HG03103 (cell line): Measurements from ENCODE around the gene RBM33.

Source experiments
- ATAC-seq: cut with Tn5 transposase; IDR thresholded peaks from one replicate; pipeline ENCODE4 v1.9.1; 2021; ENCODE audit warnings: low read depth; ENCODE audit not compliant: unreplicated experiment

The RBM33 gene

DNA sequence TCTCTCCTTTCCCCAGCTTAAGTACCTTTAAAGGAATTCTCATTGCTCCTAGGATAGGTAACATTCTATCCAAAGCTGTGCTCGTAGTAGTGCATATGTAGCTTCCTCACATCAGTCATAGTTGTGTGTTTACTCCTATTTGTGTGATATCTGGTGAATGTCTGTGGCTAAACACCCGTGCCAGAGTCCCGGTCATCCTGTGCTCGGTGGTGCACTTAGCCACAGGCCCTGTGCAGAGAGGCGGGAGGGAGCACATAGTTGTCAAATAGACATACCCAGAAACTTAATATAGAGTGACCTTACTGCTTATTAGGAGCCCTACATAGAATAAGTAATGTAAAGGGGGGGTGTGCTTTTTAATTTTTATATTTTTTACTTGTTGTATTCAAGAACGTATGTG lies 76.6 kb downstream of the RBM33 start:
- no peak for ATAC-seq

DNA sequence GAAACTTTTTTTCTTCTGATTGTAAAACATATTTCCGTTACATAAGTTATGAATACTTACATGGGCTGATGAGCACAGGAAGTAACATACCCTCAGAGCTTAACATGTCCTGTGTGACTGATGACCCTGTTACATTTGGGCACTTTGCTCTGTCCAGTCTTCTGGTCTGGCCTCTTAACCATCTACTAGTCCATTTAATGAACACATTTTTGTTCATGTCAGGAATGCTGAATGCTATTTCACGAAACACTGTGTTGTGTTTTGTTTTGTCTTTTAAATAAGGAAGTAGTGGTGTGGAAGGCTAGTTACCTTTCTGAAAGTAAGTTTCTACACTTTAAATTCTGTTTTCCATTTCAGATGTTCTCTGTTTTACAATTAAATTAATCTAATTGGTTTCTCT lies 77.7 kb downstream of the RBM33 start:
- ATAC-seq, result peak; percentile 41

DNA sequence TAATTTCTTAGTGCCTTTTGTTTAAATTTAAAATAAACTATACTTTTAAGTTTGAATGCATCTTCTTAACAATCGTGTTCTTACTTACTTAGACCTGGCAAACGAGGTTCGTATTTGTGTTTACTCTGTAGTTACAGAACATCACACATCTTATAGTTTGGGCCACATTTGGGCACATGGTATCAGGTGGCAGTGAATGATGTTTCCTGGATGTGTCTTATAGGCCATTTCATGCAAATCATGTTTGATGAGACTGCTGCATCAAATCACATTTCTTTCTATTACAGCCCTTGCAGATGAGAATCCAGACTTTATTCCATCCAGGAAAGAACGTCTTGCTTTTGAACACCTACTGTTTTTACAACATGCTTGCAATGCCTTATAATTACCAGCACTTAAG lies 78.5 kb downstream of the RBM33 start:
- no peak for ATAC-seq

DNA sequence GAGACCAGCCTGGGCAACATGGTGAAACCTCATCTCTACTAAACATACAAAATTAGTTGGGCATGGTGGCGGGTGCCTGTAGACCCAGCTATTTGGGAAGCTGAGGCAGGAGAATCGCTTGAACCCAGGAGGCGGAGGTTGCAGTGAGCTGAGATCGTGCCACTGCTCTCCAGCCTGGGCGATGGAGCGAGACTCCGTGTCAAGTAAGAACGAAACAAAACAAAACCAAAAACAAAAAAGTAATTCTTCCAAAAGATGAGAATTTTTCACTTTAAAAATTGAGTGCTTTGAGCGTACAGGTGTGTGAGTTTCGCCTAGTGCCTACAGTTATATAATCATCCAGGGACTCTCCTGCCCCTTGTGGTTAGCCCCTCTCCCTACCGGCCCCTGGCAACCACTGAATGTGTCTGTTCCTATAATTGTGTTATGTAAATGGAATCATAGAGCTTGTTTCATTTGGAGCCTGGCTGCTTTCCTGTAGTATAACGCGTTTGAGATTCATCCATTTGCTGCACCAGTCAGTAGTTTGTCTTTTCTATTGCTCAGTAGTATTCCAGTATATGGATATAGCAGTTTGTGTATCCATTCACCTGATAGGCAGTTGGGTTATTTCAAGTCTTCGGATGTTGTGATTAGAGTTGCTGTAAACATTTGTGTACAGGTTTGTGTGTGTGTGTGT lies 80.0 kb downstream of the RBM33 start:
- ATAC-seq, result peak; percentile 36

DNA sequence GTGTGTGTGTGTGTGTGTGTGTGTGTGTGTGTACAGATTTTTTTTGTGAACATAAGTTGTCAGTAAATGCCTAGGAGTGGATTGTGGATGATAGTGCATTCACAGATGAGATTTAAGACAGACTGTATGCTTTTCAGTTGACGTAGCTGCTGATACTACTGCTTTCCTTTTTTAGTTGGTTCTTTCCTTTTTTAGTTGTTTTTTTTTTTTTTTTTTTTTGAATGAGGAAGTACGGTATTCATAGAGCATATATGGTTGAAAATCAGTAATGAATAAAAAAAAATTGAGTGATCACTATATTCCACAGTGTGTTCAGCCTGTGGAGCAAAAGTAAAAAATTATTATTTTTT lies 80.5 kb downstream of the RBM33 start:
- no peak for ATAC-seq

DNA sequence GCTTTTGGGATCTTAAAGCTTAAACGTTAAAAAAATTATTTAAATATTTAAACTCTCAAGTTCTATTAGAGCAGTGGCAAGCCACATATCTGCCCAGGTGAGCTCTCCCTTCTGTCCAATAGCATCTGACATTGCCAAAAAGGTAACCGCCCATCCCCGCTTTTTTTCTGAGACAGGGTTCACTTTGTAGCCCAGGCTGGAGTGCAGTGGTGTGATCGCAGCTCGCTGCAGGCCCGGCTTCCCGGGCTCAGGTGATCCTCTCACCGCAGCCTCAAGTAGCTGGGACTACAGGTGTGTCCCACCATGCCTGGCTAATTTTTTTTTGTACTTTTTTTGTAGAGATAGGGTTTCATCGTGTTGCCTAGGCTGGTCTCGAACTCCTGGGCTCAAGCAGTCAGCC lies 83.2 kb downstream of the RBM33 start:
- ATAC-seq, result no peak

DNA sequence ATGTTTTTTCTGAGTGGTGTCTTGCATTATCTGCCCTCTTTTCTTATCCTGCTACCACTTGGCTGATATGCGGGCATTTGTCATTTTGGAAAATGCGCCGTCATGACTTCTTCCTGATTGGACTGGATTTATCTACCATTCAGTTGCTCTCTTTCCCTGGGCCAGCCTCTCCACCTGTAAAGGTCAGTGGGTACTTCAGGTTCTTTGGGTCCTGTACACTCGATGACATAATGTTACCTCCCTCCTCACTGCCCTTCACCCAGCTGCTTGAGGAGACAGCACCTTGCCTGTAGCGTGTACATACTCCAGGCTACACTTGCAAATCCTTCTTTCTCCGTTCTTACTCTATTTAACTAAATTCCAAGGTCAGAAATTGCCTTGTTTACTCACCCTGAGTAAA lies 83.7 kb downstream of the RBM33 start:
- ATAC-seq, result no peak

DNA sequence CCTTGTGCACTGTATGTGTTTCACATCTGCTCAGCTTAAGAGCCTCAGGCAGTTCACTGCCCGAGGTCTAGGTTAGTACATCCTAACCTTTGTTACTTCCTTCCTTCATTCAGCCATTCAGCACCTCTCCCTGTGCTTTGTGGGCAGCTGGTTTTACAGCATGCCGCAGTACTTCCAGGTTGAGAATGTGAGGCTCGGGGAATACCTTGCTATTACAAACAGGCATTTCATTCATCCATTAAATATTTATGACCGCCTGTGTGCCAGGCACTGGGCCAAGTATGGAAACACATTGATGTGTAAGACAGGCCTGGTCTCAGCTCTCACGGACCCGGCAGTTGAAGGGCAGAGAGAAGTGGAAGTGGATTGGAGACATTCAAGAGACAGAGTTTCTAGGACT lies 85.4 kb downstream of the RBM33 start:
- ATAC-seq, result no peak

DNA sequence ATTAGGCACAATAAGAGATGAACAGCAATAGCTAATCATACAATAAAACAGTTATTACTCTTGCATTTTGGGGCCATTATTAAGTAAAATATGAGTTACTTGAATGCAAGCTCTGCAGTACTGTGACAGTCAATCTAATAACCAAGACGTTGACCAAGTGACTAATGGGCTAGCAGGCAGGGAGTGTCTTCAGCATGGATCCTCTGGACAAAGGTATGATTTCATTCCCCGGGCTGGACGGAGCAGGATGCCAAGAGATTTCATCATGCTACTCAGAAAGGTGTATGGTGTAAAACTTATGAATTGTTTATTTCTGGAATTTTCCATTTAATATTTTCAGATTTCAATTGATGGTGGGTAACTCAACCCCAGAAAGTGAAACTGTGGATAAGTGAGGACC lies 86.9 kb downstream of the RBM33 start:
- ATAC-seq, result no peak

DNA sequence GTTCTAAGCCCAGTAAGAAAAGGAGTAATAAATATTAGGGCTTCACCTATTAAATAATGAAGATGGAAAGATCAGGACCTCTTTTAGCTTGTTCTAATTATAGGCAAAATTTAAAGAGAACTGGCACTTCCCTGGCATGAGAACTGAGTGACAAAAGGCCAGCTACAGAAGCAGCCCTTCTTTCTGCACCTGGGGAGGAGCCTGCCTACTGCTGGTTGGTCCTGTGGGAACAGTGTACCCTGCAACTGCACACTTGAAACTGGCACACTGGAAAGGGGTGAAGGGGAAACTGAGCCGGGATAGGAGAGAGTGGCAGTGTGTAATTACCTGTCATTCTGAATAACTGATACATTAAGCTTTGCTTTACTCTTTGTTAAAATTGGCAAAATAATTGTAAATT lies 87.4 kb downstream of the RBM33 start:
- ATAC-seq, result no peak

DNA sequence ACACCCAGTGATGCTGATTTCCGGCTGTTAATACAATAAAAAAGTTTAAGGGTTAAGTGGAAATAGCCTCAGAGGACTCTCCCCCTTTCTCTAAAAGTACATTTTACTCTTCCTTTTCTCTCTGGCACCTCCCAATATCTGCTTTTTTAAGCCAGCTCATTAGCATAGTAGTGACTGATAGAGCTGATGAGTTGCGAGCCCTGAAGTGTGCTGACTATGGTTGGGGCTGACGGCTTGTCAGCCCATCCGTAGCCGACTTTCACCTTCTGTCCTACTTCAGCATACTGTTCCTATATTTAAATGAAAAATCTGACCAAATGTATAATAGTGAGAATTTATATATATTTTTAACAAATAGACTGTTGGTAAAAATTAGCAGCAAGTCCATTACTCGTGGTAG lies 87.8 kb downstream of the RBM33 start:
- ATAC-seq, result no peak

DNA sequence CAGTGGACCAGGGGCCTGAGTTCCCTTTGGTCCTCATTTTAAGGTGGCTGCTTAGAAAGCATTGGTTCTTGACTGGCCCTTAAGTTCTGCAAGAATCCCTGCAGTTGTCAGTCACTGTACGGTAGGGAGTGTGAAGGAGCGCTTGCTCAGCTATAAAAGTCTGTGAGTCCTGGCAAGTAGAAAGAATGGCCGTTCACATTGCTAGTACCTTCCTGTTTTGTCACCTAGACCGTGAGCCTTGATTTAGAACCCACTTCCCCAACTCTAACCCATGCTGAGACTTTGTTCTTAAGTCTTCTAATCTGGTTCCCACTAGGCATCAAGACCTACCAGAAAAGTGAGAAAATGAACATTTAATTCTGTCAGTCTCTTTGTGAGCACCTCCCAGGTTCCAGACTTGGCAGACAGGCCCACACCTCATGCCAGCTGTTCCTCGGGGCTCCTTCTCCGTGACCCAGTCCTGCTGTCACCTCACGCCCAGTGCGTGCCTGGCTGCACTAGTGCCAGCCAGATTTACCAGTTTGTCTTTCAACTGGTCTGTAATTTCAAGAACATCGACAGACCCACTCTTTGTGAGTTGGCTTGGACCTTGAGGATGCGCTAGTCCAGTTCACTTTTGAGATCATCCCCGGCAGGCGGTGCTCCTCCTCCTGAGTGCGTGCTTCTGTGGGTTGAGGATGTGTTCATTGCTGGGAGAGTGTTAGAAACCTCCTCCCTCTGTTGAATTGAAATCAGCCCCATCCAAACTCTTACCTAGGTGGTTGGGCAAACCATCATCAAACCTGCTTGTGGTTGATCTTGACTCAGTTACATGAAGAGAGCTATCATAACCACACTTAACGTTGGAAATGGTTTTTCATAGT lies 89.4 kb downstream of the RBM33 start:
- no peak for ATAC-seq

DNA sequence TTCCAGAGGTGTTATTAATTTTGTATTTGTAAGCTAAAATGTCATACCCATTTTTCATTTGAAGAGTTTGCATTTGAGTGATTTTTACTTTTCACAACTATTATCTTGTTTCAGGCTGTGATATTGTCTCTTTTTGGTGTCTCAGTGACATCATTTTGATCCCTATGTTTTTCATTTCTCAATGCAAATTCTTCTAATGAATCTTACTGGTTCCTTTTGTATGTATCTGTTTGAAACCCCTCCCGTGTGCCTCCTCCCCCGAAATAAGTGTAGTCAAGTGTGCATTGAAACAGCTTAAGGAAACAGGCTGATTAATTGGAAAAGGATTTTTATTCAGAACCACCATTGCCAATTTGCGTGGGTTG lies 90.0 kb downstream of the RBM33 start:
- ATAC-seq, result no peak

DNA sequence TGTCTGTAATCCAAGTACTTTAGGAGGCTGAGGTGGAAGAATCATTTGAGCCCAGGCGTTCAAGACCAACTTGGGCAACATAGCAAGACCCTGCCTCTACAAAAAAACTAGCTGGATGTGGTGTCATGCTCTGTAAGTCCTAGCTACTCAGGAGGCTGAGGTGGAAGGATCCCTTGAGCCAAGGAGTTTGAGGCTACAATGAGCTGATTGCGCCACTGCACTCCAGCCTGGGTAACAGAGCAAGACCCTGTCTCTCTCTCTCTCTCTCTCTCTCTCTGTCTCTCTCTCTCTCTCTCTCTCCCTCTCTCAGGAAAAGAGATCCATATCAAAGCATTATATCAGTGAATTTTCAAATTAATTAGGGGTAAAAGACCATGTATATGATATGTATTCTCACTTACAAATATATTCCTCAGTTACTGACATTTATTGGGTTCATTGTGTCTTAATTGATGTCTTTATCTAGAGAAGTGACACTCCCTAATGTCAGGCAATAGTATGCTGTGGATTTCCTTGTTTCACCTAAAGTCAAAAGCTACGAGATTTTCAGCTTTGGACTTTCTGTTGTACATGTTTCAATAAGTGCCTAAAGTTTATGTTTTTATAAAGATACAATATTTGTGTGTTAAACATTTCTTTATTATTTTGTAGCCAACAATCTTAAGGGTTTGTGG lies 91.1 kb downstream of the RBM33 start:
- no peak for ATAC-seq

DNA sequence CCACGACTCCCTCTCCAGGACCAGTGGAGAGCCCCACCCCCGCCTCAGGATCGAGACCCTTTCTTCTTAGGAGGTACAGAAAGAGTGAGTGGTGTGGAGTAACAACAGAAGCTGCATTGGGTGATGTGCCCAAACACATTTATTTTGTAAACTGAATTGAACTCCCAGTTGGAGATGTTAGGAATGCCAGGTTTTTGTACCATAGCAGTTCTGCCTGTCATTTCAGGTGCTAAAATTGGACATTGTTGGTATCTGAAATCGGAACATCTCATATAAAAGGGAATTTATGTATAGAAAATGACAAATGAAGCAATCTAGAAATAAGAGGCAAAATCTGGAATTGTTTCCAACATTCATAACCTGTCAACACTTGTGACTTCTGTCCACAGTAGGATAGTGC lies 93.1 kb downstream of the RBM33 start:
- ATAC-seq, result no peak

DNA sequence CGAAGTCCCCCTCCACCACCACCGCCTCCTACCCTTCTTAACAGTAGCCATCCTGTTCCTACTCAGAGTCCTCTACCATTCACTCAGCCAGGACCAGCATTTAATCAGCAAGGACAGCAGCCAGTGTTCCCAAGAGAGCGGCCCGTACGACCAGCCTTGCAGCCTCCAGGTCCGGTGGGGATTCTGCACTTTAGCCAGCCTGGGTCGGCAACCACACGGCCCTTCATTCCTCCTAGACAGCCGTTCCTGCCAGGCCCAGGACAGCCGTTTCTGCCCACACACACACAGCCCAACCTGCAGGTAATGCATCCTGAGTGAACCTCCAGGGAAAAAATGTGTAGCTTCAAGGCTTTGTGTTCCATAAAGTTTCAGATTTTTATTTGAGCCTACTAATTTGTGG lies 93.6 kb downstream of the RBM33 start:
- ATAC-seq, result no peak

DNA sequence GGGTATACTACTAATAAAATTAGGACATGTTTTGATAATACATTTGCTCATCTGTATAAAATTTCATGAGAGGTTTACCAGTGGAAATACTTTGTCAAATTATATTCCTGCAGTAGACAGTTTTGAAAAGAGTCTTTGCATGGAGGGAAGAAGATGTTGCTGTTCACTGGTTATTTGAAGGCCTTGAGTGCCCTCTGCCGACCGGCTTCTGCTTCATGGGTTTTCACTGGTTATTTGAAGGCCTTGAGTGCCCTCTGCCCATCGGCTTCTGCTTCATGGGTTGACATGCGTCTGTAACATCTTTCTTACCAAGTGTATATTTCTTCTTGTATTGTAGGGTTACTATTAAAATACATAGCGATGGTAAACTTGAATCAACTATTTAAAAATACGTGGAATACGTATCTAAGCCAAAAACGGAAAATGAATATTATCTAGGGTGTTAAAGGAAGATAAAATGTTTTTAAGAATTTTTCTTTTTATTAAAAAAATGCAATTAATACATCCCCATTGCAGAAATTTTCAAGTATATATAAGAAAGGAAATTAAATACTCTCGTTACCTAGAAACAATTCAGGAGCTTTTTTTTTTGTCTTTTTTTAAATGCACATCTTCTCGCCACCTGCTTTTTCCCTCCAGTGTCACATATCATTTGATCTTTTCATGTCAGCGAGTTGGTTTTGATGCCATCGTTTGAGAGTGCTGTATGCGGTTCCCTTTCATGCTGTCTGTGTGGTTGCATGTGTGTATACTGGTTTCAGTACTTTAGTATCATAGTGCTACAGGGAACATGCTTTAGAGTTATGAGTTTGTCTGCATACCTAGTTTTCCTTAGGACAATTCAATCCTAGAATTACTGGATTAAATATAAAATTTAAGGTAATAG lies 94.4 kb downstream of the RBM33 start:
- ATAC-seq, result peak; percentile 58

DNA sequence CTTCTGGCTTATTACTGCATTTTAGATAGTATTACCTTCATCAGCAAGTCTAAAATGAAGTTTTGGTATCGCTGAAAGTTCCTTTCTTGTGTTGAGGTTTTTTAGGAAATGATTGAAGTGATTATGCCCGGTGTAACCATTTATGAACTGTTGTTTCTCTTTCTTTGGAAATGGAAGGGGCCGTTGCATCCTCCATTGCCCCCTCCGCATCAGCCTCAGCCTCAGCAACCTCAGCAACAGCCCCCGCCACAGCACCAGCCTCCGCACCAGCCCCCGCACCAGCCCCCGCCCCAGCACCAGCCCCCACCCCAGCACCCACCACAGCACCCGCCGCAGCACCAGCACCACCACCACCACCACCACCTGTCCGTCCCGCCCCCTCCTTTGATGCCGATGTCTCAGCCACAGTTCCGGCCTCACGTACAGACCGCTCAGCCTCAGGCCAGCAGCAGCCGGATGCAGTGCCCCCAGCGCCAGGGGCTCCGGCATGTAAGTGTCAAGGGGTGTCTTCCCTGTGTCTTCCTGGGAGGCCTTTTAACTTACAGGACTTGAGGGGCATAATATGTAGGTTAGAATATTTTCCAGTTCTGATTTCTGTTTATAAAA lies 95.2 kb downstream of the RBM33 start:
- ATAC-seq, result no peak

DNA sequence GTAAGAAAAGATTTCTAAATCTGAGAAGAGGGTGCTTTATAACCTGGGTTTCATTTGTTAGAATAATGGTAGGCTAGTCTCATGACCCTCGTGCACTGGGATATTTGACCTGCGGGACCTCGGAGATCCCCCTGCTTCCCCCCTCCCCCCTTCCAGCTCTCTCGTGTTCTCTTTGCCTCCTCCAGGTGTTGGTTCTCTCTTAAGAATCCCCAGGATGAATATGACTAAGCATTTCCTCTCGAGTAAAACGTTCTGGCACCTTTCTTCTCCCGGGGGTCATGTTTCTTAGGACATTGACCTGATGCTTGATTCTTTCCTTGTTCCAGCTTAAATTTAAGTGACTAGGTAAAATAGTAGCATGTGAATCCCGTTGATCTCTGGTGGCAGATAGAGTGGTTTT lies 96.6 kb downstream of the RBM33 start:
- ATAC-seq, result no peak

DNA sequence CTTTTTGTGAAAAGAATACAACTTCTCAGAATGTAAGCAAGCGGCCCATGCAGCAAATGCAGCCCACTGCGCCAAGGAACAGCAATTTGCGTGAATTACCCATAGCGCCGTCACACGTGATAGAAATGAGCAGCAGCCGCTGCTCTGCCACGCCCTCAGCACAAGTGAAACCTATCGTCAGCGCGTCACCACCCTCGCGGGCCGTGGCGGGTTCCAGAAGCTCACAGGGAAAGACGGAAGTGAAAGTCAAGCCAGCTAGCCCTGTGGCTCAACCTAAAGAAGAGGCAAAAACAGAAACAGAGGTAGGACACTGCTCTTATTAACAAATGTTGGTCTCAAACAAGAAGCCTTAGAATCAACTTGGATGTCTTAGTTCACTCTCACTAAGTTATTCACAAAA lies 97.3 kb downstream of the RBM33 start:
- ATAC-seq, result no peak
